ENCODE results near the gene FABP7.
"Not testable (repeated sequence)": the region's sequence is repeated elsewhere in the genome, so short reads cannot be mapped to it uniquely, and the experiment has no call there.

Gene FABP7

GRCh38 chr6:122740091-122740490, 39.4 kb upstream of the FABP7 start:
- Histone ChIP-seq H3K79me1 (ENCODE audit: low read depth, low read length) (no peaks in the 10 kb centered on the region), H3K27me3 (ENCODE audit: control insufficient read depth in 3 of 3, insufficient read depth in 3 of 3, low read depth in 1 of 3, low read length in 3 of 3) (no peaks in the 10 kb centered on the region), H2AFZ (ENCODE audit: low read length) (no peak overlapping the region), H2AK5ac (ENCODE audit: low read depth, low read length) (no peak overlapping the region), H3K23ac (ENCODE audit: low read depth, low read length, poor library complexity) (no peak overlapping the region), H3K18ac (ENCODE audit: low read length) (no peak overlapping the region), H2BK15ac (ENCODE audit: low read length) (no peak overlapping the region), H3K9ac (ENCODE audit: low read depth, low read length, poor library complexity) (no peak overlapping the region), H3K4me1 (ENCODE audit: control insufficient read depth in 2 of 2, insufficient read depth in 1 of 2, low read depth in 1 of 2, low read length in 2 of 2) (peaks cover 2 to 5% of the 10 kb centered on the region in 2 donors), H2BK12ac (ENCODE audit: low read length) (no peak overlapping the region), H4K91ac (ENCODE audit: low read depth, low read length, poor library complexity) (no peak overlapping the region), H2BK120ac (ENCODE audit: low read depth, low read length) (no peak overlapping the region), H3K14ac (ENCODE audit: low read length) (no peak overlapping the region), H3K36me3 (replicated peaks in 1 of 2; ENCODE audit: control insufficient read depth in 2 of 2, insufficient read depth in 2 of 2, low read length in 2 of 2) (no peaks in the 10 kb centered on the region), H2BK5ac (ENCODE audit: low read length) (no peak overlapping the region), H3K9me3 (replicated peaks in 1 of 2; ENCODE audit: control insufficient read depth in 2 of 2, insufficient read depth in 1 of 2, low read depth in 1 of 2, low read length in 2 of 2) (no peaks in the 10 kb centered on the region), H4K8ac (ENCODE audit: low read depth, low read length) (no peak overlapping the region), H3K27ac (replicated peaks; ENCODE audit: low read length) (no peak overlapping the region), H3K4me2 (ENCODE audit: insufficient read depth, low read length, poor library complexity, severe bottlenecking) (no peak overlapping the region), H3K4me3 (ENCODE audit: low read length in 2 of 2) (no peak overlapping the region), H3K4ac (ENCODE audit: low read length) (no peak overlapping the region)
- DNase-seq (ENCODE audit: low spot score) = no peak
- WGBS, 2 donors (ENCODE audit: extremely low coverage in 2 of 2, insufficient read length in 2 of 2, insufficient replicate concordance in 1 of 2) = no CpG with 5 or more reads among the region's 2 CpGs

GRCh38 chr6:122740936-122741335, 38.6 kb upstream of the FABP7 start:
- Histone ChIP-seq H4K8ac (ENCODE audit: low read depth, low read length) (no peak overlapping the region), H3K23ac (ENCODE audit: low read depth, low read length, poor library complexity) (no peak overlapping the region), H2AFZ (ENCODE audit: low read length) (no peak overlapping the region), H4K91ac (ENCODE audit: low read depth, low read length, poor library complexity) (no peak overlapping the region), H3K27me3 (ENCODE audit: control insufficient read depth in 3 of 3, insufficient read depth in 3 of 3, low read depth in 1 of 3, low read length in 3 of 3) (no peaks in the 10 kb centered on the region), H3K4ac (ENCODE audit: low read length) (no peak overlapping the region), H2BK120ac (ENCODE audit: low read depth, low read length) (no peak overlapping the region), H2BK12ac (ENCODE audit: low read length) (no peak overlapping the region), H3K4me3 (ENCODE audit: low read length in 2 of 2) (no peak overlapping the region), H3K4me2 (ENCODE audit: insufficient read depth, low read length, poor library complexity, severe bottlenecking) (no peak overlapping the region), H2BK5ac (ENCODE audit: low read length) (no peak overlapping the region), H3K27ac (replicated peaks; ENCODE audit: low read length) (no peak overlapping the region), H3K4me1 (ENCODE audit: control insufficient read depth in 2 of 2, insufficient read depth in 1 of 2, low read depth in 1 of 2, low read length in 2 of 2) (peaks cover 0 to 2% of the 10 kb centered on the region in 2 donors), H3K9me3 (replicated peaks in 1 of 2; ENCODE audit: control insufficient read depth in 2 of 2, insufficient read depth in 1 of 2, low read depth in 1 of 2, low read length in 2 of 2) (no peaks in the 10 kb centered on the region), H3K14ac (ENCODE audit: low read length) (no peak overlapping the region), H3K36me3 (replicated peaks in 1 of 2; ENCODE audit: control insufficient read depth in 2 of 2, insufficient read depth in 2 of 2, low read length in 2 of 2) (no peaks in the 10 kb centered on the region), H3K79me1 (ENCODE audit: low read depth, low read length) (no peaks in the 10 kb centered on the region), H2AK5ac (ENCODE audit: low read depth, low read length) (no peak overlapping the region), H3K18ac (ENCODE audit: low read length) (no peak overlapping the region), H2BK15ac (ENCODE audit: low read length) (no peak overlapping the region), H3K9ac (ENCODE audit: low read depth, low read length, poor library complexity) (no peak overlapping the region)
- no peak for DNase-seq (ENCODE audit: low spot score)
- no CpG with 5 or more reads among the region's 2 CpGs for WGBS, 2 donors (ENCODE audit: extremely low coverage in 2 of 2, insufficient read length in 2 of 2, insufficient replicate concordance in 1 of 2)

- not testable (repeated sequence) for H3K9me3 ChIP-seq (replicated peaks in 1 of 2; ENCODE audit: control insufficient read depth in 2 of 2, insufficient read depth in 1 of 2, low read depth in 1 of 2, low read length in 2 of 2); H3K18ac ChIP-seq (ENCODE audit: low read length); H2BK15ac ChIP-seq (ENCODE audit: low read length); H3K36me3 ChIP-seq (replicated peaks in 1 of 2; ENCODE audit: control insufficient read depth in 2 of 2, insufficient read depth in 2 of 2, low read length in 2 of 2); H2AK5ac ChIP-seq (ENCODE audit: low read depth, low read length); H3K4me3 ChIP-seq (ENCODE audit: low read length in 2 of 2); H3K4me1 ChIP-seq (ENCODE audit: control insufficient read depth in 2 of 2, insufficient read depth in 1 of 2, low read depth in 1 of 2, low read length in 2 of 2); H3K23ac ChIP-seq (ENCODE audit: low read depth, low read length, poor library complexity); H3K4ac ChIP-seq (ENCODE audit: low read length); DNase-seq (ENCODE audit: low spot score); H3K27ac ChIP-seq (replicated peaks; ENCODE audit: low read length); H3K14ac ChIP-seq (ENCODE audit: low read length); H2AFZ ChIP-seq (ENCODE audit: low read length); H2BK120ac ChIP-seq (ENCODE audit: low read depth, low read length); H4K8ac ChIP-seq (ENCODE audit: low read depth, low read length); H3K79me1 ChIP-seq (ENCODE audit: low read depth, low read length); H4K91ac ChIP-seq (ENCODE audit: low read depth, low read length, poor library complexity); H3K4me2 ChIP-seq (ENCODE audit: insufficient read depth, low read length, poor library complexity, severe bottlenecking); H2BK12ac ChIP-seq (ENCODE audit: low read length); H3K9ac ChIP-seq (ENCODE audit: low read depth, low read length, poor library complexity); H2BK5ac ChIP-seq (ENCODE audit: low read length); H3K27me3 ChIP-seq (ENCODE audit: control insufficient read depth in 3 of 3, insufficient read depth in 3 of 3, low read depth in 1 of 3, low read length in 3 of 3)
- WGBS, 2 donors (ENCODE audit: extremely low coverage in 2 of 2, insufficient read length in 2 of 2, insufficient replicate concordance in 1 of 2) = no CpG with 5 or more reads among the region's 8 CpGs
Observed at GRCh38 chr6:122744247-122744646, 35.3 kb upstream of the FABP7 start.

GRCh38 chr6:122744856-122745255, 34.7 kb upstream of the FABP7 start:
- not testable (repeated sequence) for H3K23ac ChIP-seq (ENCODE audit: low read depth, low read length, poor library complexity); H2BK12ac ChIP-seq (ENCODE audit: low read length); H3K18ac ChIP-seq (ENCODE audit: low read length); H2BK5ac ChIP-seq (ENCODE audit: low read length); H4K91ac ChIP-seq (ENCODE audit: low read depth, low read length, poor library complexity); H3K9ac ChIP-seq (ENCODE audit: low read depth, low read length, poor library complexity); H3K9me3 ChIP-seq (replicated peaks in 1 of 2; ENCODE audit: control insufficient read depth in 2 of 2, insufficient read depth in 1 of 2, low read depth in 1 of 2, low read length in 2 of 2); H2AK5ac ChIP-seq (ENCODE audit: low read depth, low read length); H3K27ac ChIP-seq (replicated peaks; ENCODE audit: low read length); H2BK120ac ChIP-seq (ENCODE audit: low read depth, low read length); DNase-seq (ENCODE audit: low spot score); H3K79me1 ChIP-seq (ENCODE audit: low read depth, low read length); H2BK15ac ChIP-seq (ENCODE audit: low read length); H3K4me1 ChIP-seq (ENCODE audit: control insufficient read depth in 2 of 2, insufficient read depth in 1 of 2, low read depth in 1 of 2, low read length in 2 of 2); H3K4ac ChIP-seq (ENCODE audit: low read length); H3K27me3 ChIP-seq (ENCODE audit: control insufficient read depth in 3 of 3, insufficient read depth in 3 of 3, low read depth in 1 of 3, low read length in 3 of 3); H4K8ac ChIP-seq (ENCODE audit: low read depth, low read length); H3K14ac ChIP-seq (ENCODE audit: low read length); H3K4me3 ChIP-seq (ENCODE audit: low read length in 2 of 2); H2AFZ ChIP-seq (ENCODE audit: low read length); H3K4me2 ChIP-seq (ENCODE audit: insufficient read depth, low read length, poor library complexity, severe bottlenecking); H3K36me3 ChIP-seq (replicated peaks in 1 of 2; ENCODE audit: control insufficient read depth in 2 of 2, insufficient read depth in 2 of 2, low read length in 2 of 2)
- no CpG with 5 or more reads among the region's 3 CpGs for WGBS, 2 donors (ENCODE audit: extremely low coverage in 2 of 2, insufficient read length in 2 of 2, insufficient replicate concordance in 1 of 2)

Measured in neuronal stem cell (in vitro differentiated cells).